PC-3 (cell line): Measurements from ENCODE around the gene UFC1. TPM values are rescaled to one million over a fixed set of nuclear protein-coding genes. Genes with fewer than 3 reads are reported as not detected.

Experiments
- ATAC-seq: fragments of 200-7000 bp; cut with Tn5 transposase; 2 replicates; pipeline ENCODE4 v1.9.1; 2020; ENCODE audit warnings: mild to moderate bottlenecking, moderate library complexity
- BruUV-seq: library from RNA; stranded (reverse); fragments of 400-500 nt; replicated peaks from 2 replicates; lab custom pipeline; 2021; lab: Mats Ljungman, UMichigan
- CTCF ChIA-PET: fragments of 300-600 bp; sonication (Branson Sonifier 250); formaldehyde crosslinking; loops from one replicate; lab custom pipeline; 2022; ENCODE audit warnings: antibody characterized with exemption; lab: Charles Lee
- POLR2A ChIA-PET: fragments of 300-600 bp; sonication (Branson Sonifier 250); formaldehyde crosslinking; loops from one replicate; lab custom pipeline; 2022; ENCODE audit warnings: antibody characterized with exemption; ENCODE audit not compliant: unreplicated experiment; lab: Charles Lee
- DNase-seq: peaks from one replicate; pipeline ENCODE4 v3.0.0-alpha.2; 2015
- H2AFZ ChIP-seq: fragments of 300-600 bp; sonication (generic); 2 replicates; pipeline ENCODE4 v1.6.0; 2016; ENCODE audit warnings: antibody characterized with exemption, low read length
- H3F3A ChIP-seq: fragments of 300-600 bp; sonication (generic); one replicate; pipeline ENCODE4 v1.6.0; 2017; ENCODE audit warnings: antibody characterized with exemption, low read length, control low read depth, mild to moderate bottlenecking; ENCODE audit not compliant: unreplicated experiment
- H3K27ac ChIP-seq: fragments of 300-600 bp; sonication (generic); 2 replicates; pipeline ENCODE4 v1.5.1; 2016; ENCODE audit warnings: mild to moderate bottlenecking, low read length
- H3K27me3 ChIP-seq: fragments of 300-600 bp; sonication (generic); 2 replicates; pipeline ENCODE4 v1.6.1; 2016; ENCODE audit warnings: low read length, mixed read lengths
- H3K36me3 ChIP-seq: fragments of 300-600 bp; sonication (generic); 2 replicates; pipeline ENCODE4 v1.6.1; 2016; ENCODE audit warnings: low read depth, mixed run types, low read length, mixed read lengths
- H3K4me1 ChIP-seq: fragments of 300-600 bp; sonication (generic); 2 replicates; pipeline ENCODE4 v1.5.1; 2016; ENCODE audit warnings: low read length; ENCODE audit not compliant: insufficient read depth
- H3K4me2 ChIP-seq: fragments of 300-600 bp; sonication (generic); 2 replicates; pipeline ENCODE4 v1.6.0; 2016; ENCODE audit warnings: low read length
- H3K4me3 ChIP-seq: fragments of 300-600 bp; sonication (generic); 2 replicates; pipeline ENCODE4 v1.5.1; 2016; ENCODE audit warnings: mild to moderate bottlenecking, low read length, mixed read lengths
- H3K79me2 ChIP-seq: fragments of 300-600 bp; sonication (generic); 2 replicates; pipeline ENCODE4 v1.6.1; 2017; ENCODE audit warnings: low read length, mixed read lengths
- H3K9ac ChIP-seq: fragments of 300-600 bp; sonication (generic); 2 replicates; pipeline ENCODE4 v1.6.0; 2016; ENCODE audit warnings: mild to moderate bottlenecking, low read length
- H3K9me2 ChIP-seq: fragments of 300-600 bp; sonication (generic); replicated peaks from 2 replicates; pipeline ENCODE4 v1.6.1; 2016; ENCODE audit warnings: mixed run types, low read length, mixed read lengths
- H3K9me3 ChIP-seq: fragments of 300-600 bp; sonication (generic); 2 replicates; pipeline ENCODE4 v1.6.1; 2016; ENCODE audit warnings: low read length, mixed read lengths
- H4K20me1 ChIP-seq: fragments of 300-600 bp; sonication (generic); 2 replicates; pipeline ENCODE4 v1.6.1; 2016; ENCODE audit warnings: low read length, mixed read lengths
- CTCF ChIP-seq: fragments of 300-600 bp; sonication (generic); conservative IDR thresholded peaks from 2 replicates; pipeline ENCODE4 v1.5.1; 2017; ENCODE audit warnings: antibody characterized with exemption, low read depth, mild to moderate bottlenecking, low read length
- EZH2 ChIP-seq: fragments of 300-600 bp; sonication (generic); IDR thresholded peaks from one replicate; pipeline ENCODE4 v1.6.1; 2017; ENCODE audit warnings: antibody characterized with exemption, mild to moderate bottlenecking, low read length; ENCODE audit not compliant: unreplicated experiment
- EZH2phosphoT487 ChIP-seq: fragments of 300-600 bp; sonication (generic); IDR thresholded peaks from 2 replicates; pipeline ENCODE4 v1.6.1; 2018; ENCODE audit warnings: mild to moderate bottlenecking, antibody characterized with exemption, low read length, borderline replicate concordance
- intact Hi-C: fragments of 100-400 bp; cut with micrococcal nuclease; formaldehyde crosslinking; loops from 2 replicates; pipeline ENCODE4 v1.9.0; 2023
- total RNA-seq: library from RNA; depleted of rRNA; stranded (reverse); fragments of >200 nt; gene quantifications from 2 replicates; pipeline ENCODE4 v1.2.3, GENCODE V29; 2014

The UFC1 gene
- total RNA-seq, 1 experiment from 2014 or later = 113 TPM

- DNase-seq = peak; percentile 97
- Histone ChIP-seq H3K4me1 (peaks cover 18% of the 10 kb centered on the region), H3K4me2 (peak within 1 kb of the TSS; percentile 98), H3K9me3 (no peaks in the 10 kb centered on the region), H3K79me2 (peaks cover 73% of the 10 kb centered on the region), H3K4me3 (peak within 1 kb of the TSS; percentile 90), H2AFZ (peak within 1 kb of the TSS; percentile 87), H3K36me3 (peaks cover 17% of the 10 kb centered on the region), H3K9ac (peak within 1 kb of the TSS; percentile 94), H3K27me3 (no peaks in the 10 kb centered on the region), H3F3A (peaks cover 5% of the 10 kb centered on the region), H3K9me2 (no peaks in the 10 kb centered on the region), H4K20me1 (no peaks in the 10 kb centered on the region), H3K27ac (peak within 1 kb of the TSS; percentile 91)
- intact Hi-C loops = loop anchor here (1.0 to 2.0 kb wide), 3 partner anchors 13 to 34 kb away; partner anchors contain the start of genes KLHDC9 and UFC1
- ChIA-PET POLR2A (interaction anchor here (0.6 to 0.9 kb wide), 3 partner anchors 15 to 407 kb away, joined by 3 to 6 read pairs (median 6); partner anchors contain the start of genes F11R, NIT1 and PFDN2), CTCF (interaction anchor here (0.9 to 1.1 kb wide), 2 partner anchors 21 to 33 kb away, joined by 5 read pairs; partner anchors contain the start of genes PPOX and UFC1)
- ATAC-seq = peak; percentile 84
- BruUV-seq = TSS peak; percentile 60
- TF ChIP-seq EZH2 (no peak), EZH2phosphoT487 (no peak), CTCF (0 out of 2 replicates have a peak, but pooled peaks have one; percentile 39)
Observed at GRCh38 chr1:161132410-161133219, 21.2 kb upstream of the UFC1 start, which contains the start of gene DEDD. DEDD (minus strand) TSS chr1:161132667; CDS start chr1:161124462, 8,205 bp downstream.

GRCh38 chr1:161133220-161133740 is 20.5 kb upstream of the UFC1 start:
- Histone ChIP-seq H3K4me2 (peak overlapping the region; percentile 98), H3K27me3 (no peaks in the 10 kb centered on the region), H3K9me2 (no peaks in the 10 kb centered on the region), H3K4me1 (peaks cover 18% of the 10 kb centered on the region), H3K27ac (peak overlapping the region; percentile 91), H2AFZ (peak overlapping the region; percentile 87), H3K79me2 (peaks cover 67% of the 10 kb centered on the region), H3K36me3 (peaks cover 11% of the 10 kb centered on the region), H4K20me1 (no peaks in the 10 kb centered on the region), H3K9ac (peak overlapping the region; percentile 94), H3K9me3 (no peaks in the 10 kb centered on the region), H3F3A (peaks cover 5% of the 10 kb centered on the region), H3K4me3 (peak overlapping the region; percentile 90)
- POLR2A ChIA-PET = interaction anchor here (0.9 kb wide), 1 partner anchor 16 kb away, joined by 6 read pairs; the partner anchor contains the start of genes NIT1 and PFDN2
- TF ChIP-seq CTCF = no peak
- TF ChIP-seq EZH2phosphoT487 = no peak
- no peak for TF ChIP-seq EZH2
- ATAC-seq = peak; percentile 56
- CTCF ChIA-PET = interaction anchor here (0.9 to 1.1 kb wide), 2 partner anchors 20 to 33 kb away, joined by 5 read pairs; partner anchors contain the start of genes PPOX and UFC1
- BruUV-seq = TSS peak; percentile 75
- DNase-seq = peak; percentile 23
- intact Hi-C loops = loop anchor here (2.0 kb wide), 2 partner anchors 20 to 34 kb away; partner anchors contain the start of genes KLHDC9 and UFC1
